Stimulated activated CD8-positive, alpha-beta memory T cell treated with anti-CD3 and anti-CD28 coated beads, Interleukin-15, amount 100 ng/mL, for 24 hours (primary cell): ENCODE data around the gene SIRT2.
"Not testable (repeated sequence)": the region's sequence is repeated elsewhere in the genome, so short reads cannot be mapped to it uniquely, and the experiment has no call there.

Experiments
- DNase-seq: peaks from one replicate; pipeline ENCODE4 v3.0.0-alpha.2; 2020; ENCODE audit warnings: low read depth

SIRT2 gene

GRCh38 chr19:38867171-38867780 is 32.1 kb downstream of the SIRT2 start:
- no peak for DNase-seq

GRCh38 chr19:38862321-38863059 is 36.9 kb downstream of the SIRT2 start:
- no peak for DNase-seq

GRCh38 chr19:38861368-38861767 is 38.0 kb downstream of the SIRT2 start:
- DNase-seq, result no peak

GRCh38 chr19:38859631-38860204 is 39.7 kb downstream of the SIRT2 start:
- DNase-seq, result not testable (repeated sequence)

GRCh38 chr19:38856813-38857212 is 42.6 kb downstream of the SIRT2 start:
- no peak for DNase-seq

GRCh38 chr19:38855751-38856150 is 43.7 kb downstream of the SIRT2 start:
- not testable (repeated sequence) for DNase-seq

GRCh38 chr19:38854961-38855360 is 44.5 kb downstream of the SIRT2 start:
- DNase-seq, result not testable (repeated sequence)

- no peak for DNase-seq
Observed at GRCh38 chr19:38853214-38853613, 46.2 kb downstream of the SIRT2 start.

GRCh38 chr19:38852231-38853044 is 47.0 kb downstream of the SIRT2 start:
- DNase-seq, result no peak

GRCh38 chr19:38851622-38852230 is 47.7 kb downstream of the SIRT2 start:
- DNase-seq, result peak; percentile 75

GRCh38 chr19:38850976-38851621 is 48.3 kb downstream of the SIRT2 start:
- DNase-seq, result no peak

- DNase-seq, result no peak
Observed at GRCh38 chr19:38850436-38850975, 48.9 kb downstream of the SIRT2 start.

GRCh38 chr19:38849860-38850435 is 49.5 kb downstream of the SIRT2 start, which contains the start of gene HNRNPL:
TSS of gene HNRNPL (minus strand) at chr19:38849986. CDS start at chr19:38849966, 20 bp downstream.
- peak; percentile 97 for DNase-seq

GRCh38 chr19:38849147-38849859 is 50.1 kb downstream of the SIRT2 start:
- peak; percentile 99 for DNase-seq

GRCh38 chr19:38848299-38849146 is 50.9 kb downstream of the SIRT2 start:
- DNase-seq, result no peak

GRCh38 chr19:38846097-38846496 is 53.3 kb downstream of the SIRT2 start:
- DNase-seq, result no peak

GRCh38 chr19:38845374-38846024 is 53.9 kb downstream of the SIRT2 start:
- DNase-seq, result no peak

- DNase-seq, result no peak
Observed at GRCh38 chr19:38844093-38844686, 55.2 kb downstream of the SIRT2 start.
